ENCODE measurements around the gene DUSP8. TPM values are rescaled to one million over a fixed set of nuclear protein-coding genes. Genes with fewer than 3 reads are reported as not detected.

Gene DUSP8
- total and polyA plus RNA-seq, 9 of the 15 experiments (the other 6 are each of a cell fraction or from before 2014, with no cell fraction given): 0.14 to 2.0 (median 0.86) TPM; not detected in 2

GRCh38 chr11:1559111-1559951 lies 12.7 kb downstream of the DUSP8 start:
- Histone ChIP-seq H3K9ac (ENCODE audit: insufficient read depth in 1 of 2, low read depth in 2 of 2, low read length in 2 of 2) (no peak overlapping the region), H2AFZ (ENCODE audit: low read depth, low read length) (no peak overlapping the region), H3K9me3 (replicated peaks; ENCODE audit: control insufficient read depth, insufficient read depth, low read depth, low read length) (no peaks in the 10 kb centered on the region), H3K4me2 (ENCODE audit: insufficient read depth, low read length) (no peak overlapping the region), H3K4me1 (replicated peaks in 1 of 2; ENCODE audit: control insufficient read depth in 2 of 2, insufficient read depth in 2 of 2, low read length in 2 of 2) (peaks cover 0 to 45% of the 10 kb centered on the region in 2 experiments; a peak in 3 of 5 replicates), H3K9me1 (ENCODE audit: control insufficient read depth, insufficient read depth, low read length) (no peaks in the 10 kb centered on the region), H3K36me3 (ENCODE audit: control insufficient read depth, insufficient read depth, low read length) (no peaks in the 10 kb centered on the region), H3K27ac (ENCODE audit: extremely low read depth, low read depth, low read length) (no peak overlapping the region), H3K4me3 (no peak overlapping the region), H4K20me1 (replicated peaks; ENCODE audit: control insufficient read depth, insufficient read depth, low read length) (peaks cover 26% of the 10 kb centered on the region), H3K79me2 (ENCODE audit: control insufficient read depth, insufficient read depth, low read length) (no peaks in the 10 kb centered on the region), H3K27me3 (ENCODE audit: control insufficient read depth in 2 of 2, insufficient read depth in 2 of 2, low read length in 2 of 2) (peaks cover 0 to 41% of the 10 kb centered on the region in 2 experiments; a peak in 2 of 5 replicates)
- in situ Hi-C loops (cut with MboI): no loop called here
- no TSS peak for BruUV-seq (replicated peaks)
- ATAC-seq (no peak), FAIRE-seq (no peak), DNase-seq (ENCODE audit: extremely low read depth in 1 of 4, low spot score in 3 of 4) (no peak)
- POLR2A ChIA-PET: no interaction called here
- intact Hi-C loops (cut with micrococcal nuclease): no loop called here
- WGBS (ENCODE audit: insufficient coverage, low coverage, missing lambda C conversion rate): 15% methylated on average over 26 of the region's 29 CpGs
- peak; percentile 16; the same call in 1 of the 2 replicates for TF ChIP-seq USF2 (CRISPR knock-in tag; IDR thresholded peaks at IDR 0.05)
- no peak for TF ChIP-seq GTF3C2 (IDR thresholded peaks at IDR 0.05; ENCODE audit: borderline replicate concordance, extremely low read depth, insufficient read length)
- TF ChIP-seq ZNF263 (CRISPR knock-in tag; IDR thresholded peaks at IDR 0.05; ENCODE audit: borderline replicate concordance): peak; percentile 82
- TF ChIP-seq USF1 (CRISPR knock-in tag; IDR thresholded peaks at IDR 0.05): peak; percentile 53
- no peak for TF ChIP-seq ZNF764 (CRISPR knock-in tag; IDR thresholded peaks at IDR 0.05; ENCODE audit: low read depth)
- CTCF ChIA-PET (ENCODE audit: low intra/inter-chr PET ratio): interaction anchor here (1.6 kb wide), 1 partner anchor 12 kb away, joined by 5 read pairs; no protein-coding TSS in a partner anchor
